SK-MEL-5 (cell line): ENCODE measurements around the gene PSMC6. TPM values are rescaled to one million over a fixed set of nuclear protein-coding genes. Genes with fewer than 3 reads are reported as not detected.

ENCODE experiments used
- DNase-seq: peaks from one replicate; pipeline ENCODE4 v3.0.0-alpha.2; 2016; ENCODE audit warnings: low read depth, low spot score
- in situ Hi-C: cut with HindIII; loops from 2 replicates; pipeline ENCODE4 v1.10.0; 2016; ENCODE audit warnings: low sequenced_read_pairs, high pct_unique_total_duplicates, low pct_unique_long_range_greater_than_20kb
- polyA plus RNA-seq, 2 experiments: library from polyadenylated mRNA; depleted of rRNA; stranded (reverse); fragments of >200 nt; gene quantifications; 2 replicates each; pipeline ENCODE4 v1.2.3, GENCODE V29; 2015
- total RNA-seq: library from RNA; depleted of rRNA; stranded (reverse); fragments of >200 nt; shearing (Covaris generic); gene quantifications from 2 replicates; pipeline ENCODE4 v1.2.3, GENCODE V29; 2014; rRNA removed

PSMC6 gene
- 120 and 132 TPM in 2 replicates for total RNA-seq
- 66.2 and 69.1 TPM in 2 replicates for polyA plus RNA-seq (2015; cell fraction: cytosol; rRNA removed)
- 147 and 173 TPM in 2 replicates for polyA plus RNA-seq (2015; cell fraction: nucleus; rRNA removed)

- peak; percentile 90 for DNase-seq
- in situ Hi-C loops = no loop called here
These were observed at the start of gene PSMC6 for GRCh38 chr14:52706724-52707706. PSMC6 (plus strand) TSS chr14:52707200; CDS start chr14:52707220, 20 bp downstream.

- in situ Hi-C loops = no loop called here
These were observed 46.7 kb upstream of the PSMC6 start for GRCh38 chr14:52660325-52660724.

GRCh38 chr14:52660832-52661231 is 46.2 kb upstream of the PSMC6 start:
- DNase-seq = no peak
- in situ Hi-C loops = no loop called here

More at GRCh38 chr14:52660325-52660724, 46.7 kb upstream of the PSMC6 start:
- no peak for DNase-seq

GRCh38 chr14:52661314-52661713 is 45.7 kb upstream of the PSMC6 start:
- in situ Hi-C loops = no loop called here

GRCh38 chr14:52663850-52664249 is 43.1 kb upstream of the PSMC6 start:
- DNase-seq = no peak
- in situ Hi-C loops = no loop called here

More at GRCh38 chr14:52661314-52661713, 45.7 kb upstream of the PSMC6 start:
- DNase-seq = no peak

- peak; percentile 36 for DNase-seq
- in situ Hi-C loops = no loop called here
These were observed 28.4 kb upstream of the PSMC6 start for GRCh38 chr14:52678591-52678990.

GRCh38 chr14:52683985-52684520 is 22.9 kb upstream of the PSMC6 start:
- in situ Hi-C loops = no loop called here
- DNase-seq = peak; percentile 62

- in situ Hi-C loops = no loop called here
- no peak for DNase-seq
These were observed 20.8 kb upstream of the PSMC6 start for GRCh38 chr14:52686176-52686575.

GRCh38 chr14:52690983-52691760 is 15.8 kb upstream of the PSMC6 start:
- no peak for DNase-seq
- in situ Hi-C loops = no loop called here

- no peak for DNase-seq
- in situ Hi-C loops = no loop called here
These were observed 14.6 kb upstream of the PSMC6 start for GRCh38 chr14:52692248-52692962.

- no peak for DNase-seq
- in situ Hi-C loops = no loop called here
These were observed 14.0 kb upstream of the PSMC6 start for GRCh38 chr14:52693036-52693435.

- no peak for DNase-seq
- in situ Hi-C loops = no loop called here
These were observed 13.5 kb upstream of the PSMC6 start for GRCh38 chr14:52693532-52693931.

- peak; percentile 23 for DNase-seq
- in situ Hi-C loops = no loop called here
These were observed 12.1 kb upstream of the PSMC6 start for GRCh38 chr14:52694761-52695480.

GRCh38 chr14:52695481-52696091 is 11.4 kb upstream of the PSMC6 start, which contains the start of gene ERO1A:
ERO1A (minus strand) TSS chr14:52695558; CDS start chr14:52695481, 77 bp downstream.
- in situ Hi-C loops = no loop called here
- peak; percentile 86 for DNase-seq

GRCh38 chr14:52700701-52701172 is 6.3 kb upstream of the PSMC6 start:
- in situ Hi-C loops = no loop called here
- DNase-seq = no peak

GRCh38 chr14:52701223-52701622 is 5.8 kb upstream of the PSMC6 start:
- DNase-seq = no peak
- in situ Hi-C loops = no loop called here
